H1 (cell line): ENCODE measurements around the gene SIK3. TPM values are rescaled to one million over a fixed set of nuclear protein-coding genes. Genes with fewer than 3 reads are reported as not detected.

Experiments used
- CTCF ChIA-PET: fragments of 300-600 bp; sonication (Branson Sonifier 250); formaldehyde crosslinking; loops from one replicate; lab custom pipeline; 2021; ENCODE audit not compliant: partially characterized antibody; lab: Charles Lee
- POLR2A ChIA-PET: fragments of 300-600 bp; sonication (Branson Sonifier 250); formaldehyde crosslinking; loops from one replicate; lab custom pipeline; 2021; ENCODE audit warnings: inconsistent platforms; ENCODE audit not compliant: partially characterized antibody; lab: Charles Lee
- DNase-seq, 2 experiments: peaks; one replicate each; pipeline versions ENCODE4 v3.0.0 to v3.0.0-alpha.2; 2010 to 2022; ENCODE audit warnings: low spot score in 2 of 2, low read depth in 1 of 2, mixed read lengths in 1 of 2
- FAIRE-seq: peaks from 2 replicates; lab custom pipeline; 2011; peaks lifted over from hg19 to GRCh38; lab: Jason Lieb, UNC
- H2AFZ ChIP-seq: 2 replicates; pipeline ENCODE4 v1.8.1; 2012; ENCODE audit warnings: low read length, inconsistent platforms
- H2AK5ac ChIP-seq: 2 replicates; pipeline ENCODE4 v1.6.1; 2013; ENCODE audit warnings: low read depth, low read length
- H2BK120ac ChIP-seq: replicated peaks from 2 replicates; pipeline ENCODE3; 2013; ENCODE audit warnings: low read depth, low read length, inconsistent platforms
- H2BK12ac ChIP-seq: 2 replicates; pipeline ENCODE4 v1.6.1; 2013; ENCODE audit warnings: low read depth, low read length
- H2BK15ac ChIP-seq: 2 replicates; pipeline ENCODE4 v1.6.1; 2013; ENCODE audit warnings: low read length
- H2BK20ac ChIP-seq: 2 replicates; pipeline ENCODE4 v1.6.1; 2013; ENCODE audit warnings: low read length
- H2BK5ac ChIP-seq: 2 replicates; pipeline ENCODE4 v1.6.1; 2013; ENCODE audit warnings: low read depth, low read length
- H3K14ac ChIP-seq: 2 replicates; pipeline ENCODE4 v1.6.1; 2013; ENCODE audit warnings: inconsistent platforms; ENCODE audit not compliant: insufficient read length
- H3K18ac ChIP-seq: 2 replicates; pipeline ENCODE4 v1.6.1; 2013; ENCODE audit warnings: low read length; ENCODE audit errors: extremely low read depth
- H3K23ac ChIP-seq: 2 replicates; pipeline ENCODE4 v1.6.1; 2013; ENCODE audit warnings: inconsistent platforms; ENCODE audit not compliant: insufficient read length
- H3K23me2 ChIP-seq: 2 replicates; pipeline ENCODE4 v1.6.1; 2013; ENCODE audit warnings: low read depth, low read length
- H3K27ac ChIP-seq: 2 replicates; pipeline ENCODE4 v1.6.1; 2011; ENCODE audit warnings: low read depth, low read length, inconsistent platforms
- H3K27me3 ChIP-seq, 4 experiments: replicated peaks in 1 of 4; 1 replicate in 1 of 4; 2 replicates in 3 of 4; pipeline versions ENCODE4 v1.6.1 to v1.8.1; 2011 to 2013; ENCODE audit warnings: low read length in 3 of 4, mild to moderate bottlenecking in 3 of 4, inconsistent platforms in 2 of 4, mixed read lengths in 2 of 4, moderate library complexity in 1 of 4; ENCODE audit not compliant: control insufficient read depth in 3 of 4, insufficient read depth in 3 of 4; ENCODE audit errors: extremely low read depth in 1 of 4
- H3K36me3 ChIP-seq, 4 experiments: 2 replicates each; pipeline versions ENCODE4 v1.6.1 to v1.8.1; 2011 to 2013; ENCODE audit warnings: mild to moderate bottlenecking in 4 of 4, low read length in 3 of 4, moderate library complexity in 2 of 4, control low read depth in 1 of 4, inconsistent platforms in 1 of 4; ENCODE audit not compliant: insufficient read depth in 4 of 4, control insufficient read depth in 2 of 4
- H3K4ac ChIP-seq: replicated peaks from 2 replicates; pipeline ENCODE3; 2013; ENCODE audit warnings: low read length, low read depth, mixed read lengths, inconsistent platforms; ENCODE audit not compliant: insufficient read length
- H3K4me1 ChIP-seq, 4 experiments: replicated peaks in 1 of 4; 1 replicate in 1 of 4; 2 replicates in 3 of 4; pipeline versions ENCODE4 v1.6.1 to v1.8.1; 2011 to 2013; ENCODE audit warnings: low read length in 3 of 4, inconsistent platforms in 2 of 4, mixed read lengths in 1 of 4; ENCODE audit not compliant: insufficient read depth in 4 of 4, control insufficient read depth in 3 of 4
- H3K4me2 ChIP-seq, 2 experiments: 2 replicates each; pipeline versions ENCODE4 v1.6.1 to v1.8.1; 2011 to 2013; ENCODE audit warnings: low read depth in 2 of 2, low read length in 2 of 2, control low read depth in 1 of 2, inconsistent platforms in 1 of 2, mild to moderate bottlenecking in 1 of 2; ENCODE audit not compliant: insufficient read depth in 1 of 2
- H3K4me3 ChIP-seq, 4 experiments: fragments of 200-600, 300-600 bp in 1 of 4; sonication (generic), shearing (Covaris generic), sonication (Bioruptor Twin) in 1 of 4; 2 replicates each; pipeline versions ENCODE4 v1.5.1 to v1.8.1; 2011 to 2016; ENCODE audit warnings: low read length in 4 of 4, low read depth in 3 of 4, control low read depth in 2 of 4, inconsistent platforms in 2 of 4, mild to moderate bottlenecking in 2 of 4, mixed read lengths in 1 of 4, moderate library complexity in 1 of 4; ENCODE audit not compliant: insufficient read depth in 2 of 4; ENCODE audit errors: extremely low read depth in 1 of 4
- H3K56ac ChIP-seq: replicated peaks from 2 replicates; pipeline ENCODE3; 2013; ENCODE audit warnings: low read depth, mild to moderate bottlenecking, mixed read lengths, low read length, inconsistent platforms; ENCODE audit not compliant: insufficient read length
- H3K79me1 ChIP-seq: 2 replicates; pipeline ENCODE4 v1.6.1; 2013; ENCODE audit warnings: low read depth, low read length, control low read depth
- H3K79me2 ChIP-seq, 2 experiments: 2 replicates each; pipeline versions ENCODE4 v1.6.1 to v1.8.1; 2012 to 2013; ENCODE audit warnings: low read length in 2 of 2, mild to moderate bottlenecking in 2 of 2, inconsistent platforms in 1 of 2; ENCODE audit not compliant: insufficient read depth in 2 of 2, control insufficient read depth in 1 of 2
- H3K9ac ChIP-seq, 4 experiments: replicated peaks in 1 of 4; 1 replicate in 1 of 4; 2 replicates in 3 of 4; pipeline versions ENCODE4 v1.6.1 to v1.8.1; 2011 to 2013; ENCODE audit warnings: low read depth in 3 of 4, low read length in 3 of 4, control low read depth in 2 of 4, mild to moderate bottlenecking in 2 of 4, moderate library complexity in 2 of 4, inconsistent platforms in 1 of 4; ENCODE audit errors: extremely low read depth in 1 of 4
- H3K9me3 ChIP-seq, 2 experiments: 2 replicates each; pipeline versions ENCODE4 v1.6.1 to v1.8.1; 2012 to 2013; ENCODE audit warnings: mild to moderate bottlenecking in 2 of 2, moderate library complexity in 2 of 2, control low read depth in 1 of 2, inconsistent platforms in 1 of 2, low read depth in 1 of 2, low read length in 1 of 2, mixed read lengths in 1 of 2; ENCODE audit not compliant: insufficient read depth in 2 of 2
- H4K20me1 ChIP-seq, 2 experiments: replicated peaks in 1 of 2; 2 replicates each; pipeline versions ENCODE3 to v1.8.1; 2011 to 2013; ENCODE audit warnings: inconsistent platforms in 2 of 2, low read length in 2 of 2, mild to moderate bottlenecking in 1 of 2; ENCODE audit not compliant: insufficient read depth in 2 of 2, control insufficient read depth in 1 of 2
- H4K5ac ChIP-seq: 2 replicates; pipeline ENCODE4 v1.6.1; 2013; ENCODE audit warnings: low read length, low read depth, mixed read lengths, inconsistent platforms; ENCODE audit not compliant: insufficient read length
- H4K8ac ChIP-seq: 2 replicates; pipeline ENCODE4 v1.8.0; 2013; ENCODE audit warnings: mild to moderate bottlenecking, moderate library complexity, low read length, inconsistent platforms; ENCODE audit not compliant: insufficient read depth; ENCODE audit errors: extremely low read depth
- H4K91ac ChIP-seq: replicated peaks from 2 replicates; pipeline ENCODE3; 2013; ENCODE audit warnings: low read length, mixed read lengths, inconsistent platforms; ENCODE audit not compliant: insufficient read length
- HDAC2 ChIP-seq, 2 experiments: fragments of 300-600 bp in 1 of 2; sonication (generic) in 1 of 2; IDR thresholded peaks; 2 replicates each; pipeline ENCODE4 v1.6.1; 2011 to 2012; ENCODE audit warnings: low read depth in 2 of 2, low read length in 2 of 2, mild to moderate bottlenecking in 2 of 2, moderate library complexity in 2 of 2, borderline replicate concordance in 1 of 2, inconsistent platforms in 1 of 2
- HDAC6 ChIP-seq: IDR thresholded peaks from one replicate; pipeline ENCODE4 v1.7.1; 2012; ENCODE audit warnings: low read depth, mild to moderate bottlenecking, inconsistent platforms, low read length, moderate library complexity
- NANOG ChIP-seq: IDR thresholded peaks from 2 replicates; pipeline ENCODE4 v1.6.1; 2011; ENCODE audit warnings: low read length, low read depth, mild to moderate bottlenecking, inconsistent platforms; ENCODE audit not compliant: insufficient read depth, poor library complexity, severe bottlenecking
- PHF8 ChIP-seq: fragments of 200-600 bp; sonication (generic); conservative IDR thresholded peaks from 2 replicates; pipeline ENCODE4 v1.7.1; 2012; ENCODE audit warnings: low read depth, mild to moderate bottlenecking, inconsistent platforms, low read length, moderate library complexity
- TAF7 ChIP-seq: optimal IDR thresholded peaks from 2 replicates; pipeline ENCODE3; 2011; ENCODE audit warnings: low read depth, mild to moderate bottlenecking, inconsistent platforms, low read length, moderate library complexity, borderline replicate concordance
- TCF12 ChIP-seq: IDR thresholded peaks from 2 replicates; pipeline ENCODE4 v1.6.1; 2011; ENCODE audit warnings: low read depth, mild to moderate bottlenecking, low read length
- WGBS, 2 experiments: shearing (Covaris generic) in 1 of 2; methylation state at CpG; one replicate each; pipeline versions ENCODE4 v1.1.6 to v1.1.7; 2013 to 2015; ENCODE audit warnings: low lambda C conversion rate in 2 of 2, mixed read lengths in 2 of 2, inconsistent platforms in 1 of 2, low coverage in 1 of 2, missing lambda C conversion rate in 1 of 2; ENCODE audit not compliant: insufficient replicate concordance in 2 of 2, insufficient coverage in 1 of 2, insufficient read length in 1 of 2; ENCODE audit errors: extremely low coverage in 1 of 2, missing lambda C conversion rate in 1 of 2; 5-methylcytosine and 5-hydroxymethylcytosine counted together
- polyA plus RNA-seq, 7 experiments: library from polyadenylated mRNA; depleted of rRNA in 3 of 7; stranded (reverse) in 5 of 7; unstranded in 2 of 7; fragments of >200 nt in 5 of 7; fragments of 200-250 nt in 2 of 7; gene quantifications; 1 replicate in 5 of 7; 2 replicates in 1 of 7; 4 replicates in 1 of 7; pipeline versions ENCODE4 v1.2.1 to v1.2.3, GENCODE V29; 2011 to 2013; ENCODE audit warnings: missing spikeins in 2 of 7, mixed read lengths in 2 of 7
- total RNA-seq: library from RNA; stranded (reverse); fragmentation: NEBNext Ultra II Directional; extraction: Animal tissue kit (Norgen Biotek cat#: 25700); gene quantifications from 2 replicates; pipeline ENCODE4 v1.2.1, GENCODE V29; 2021
- TF ChIP-seq, protein P1 (sequence below): IDR thresholded peaks from 2 replicates; pipeline ENCODE4 v1.6.1; 2012; ENCODE audit warnings: low read length, inconsistent platforms

The SIK3 gene
- total and polyA plus RNA-seq, 2 of the 8 experiments (the other 6 are each of a cell fraction or from before 2014, with no cell fraction given) = 19.9 to 32.1 TPM

DNA sequence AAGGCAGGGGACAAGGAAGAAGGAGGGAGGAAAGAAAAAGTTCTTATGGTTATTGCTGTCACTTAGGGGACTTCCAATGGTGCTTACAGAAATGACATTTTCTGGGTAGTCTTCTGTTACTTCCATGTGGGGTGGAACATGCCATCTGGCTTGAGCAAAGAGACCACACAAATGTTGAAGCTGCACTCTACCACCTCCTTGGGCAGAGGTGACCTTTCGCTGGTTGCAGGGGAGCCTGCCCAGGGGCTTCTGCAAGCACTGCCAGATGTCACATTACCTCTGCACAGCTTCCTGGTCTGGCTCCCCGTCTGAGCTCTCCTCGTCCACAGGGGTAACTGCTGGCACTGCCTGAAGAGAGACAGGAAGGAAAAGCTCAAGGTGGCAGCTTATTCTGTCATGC, 228.2 kb downstream of the SIK3 start:
- TF ChIP-seq HDAC2 (IDR thresholded peaks at IDR 0.05; ENCODE audit: borderline replicate concordance in 1 of 2, low read depth in 2 of 2, low read length in 2 of 2) (no peak), NANOG (no peak), PHF8 (no peak), HDAC6 (no peak), TCF12 (no peak), TAF7 (no peak)
- TF ChIP-seq, protein P1, sequence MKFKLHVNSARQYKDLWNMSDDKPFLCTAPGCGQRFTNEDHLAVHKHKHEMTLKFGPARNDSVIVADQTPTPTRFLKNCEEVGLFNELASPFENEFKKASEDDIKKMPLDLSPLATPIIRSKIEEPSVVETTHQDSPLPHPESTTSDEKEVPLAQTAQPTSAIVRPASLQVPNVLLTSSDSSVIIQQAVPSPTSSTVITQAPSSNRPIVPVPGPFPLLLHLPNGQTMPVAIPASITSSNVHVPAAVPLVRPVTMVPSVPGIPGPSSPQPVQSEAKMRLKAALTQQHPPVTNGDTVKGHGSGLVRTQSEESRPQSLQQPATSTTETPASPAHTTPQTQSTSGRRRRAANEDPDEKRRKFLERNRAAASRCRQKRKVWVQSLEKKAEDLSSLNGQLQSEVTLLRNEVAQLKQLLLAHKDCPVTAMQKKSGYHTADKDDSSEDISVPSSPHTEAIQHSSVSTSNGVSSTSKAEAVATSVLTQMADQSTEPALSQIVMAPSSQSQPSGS = no peak
- TF ChIP-seq, all 59 proteins: peak for 0
- no peak overlapping the region for H3K23ac ChIP-seq
- H2AK5ac ChIP-seq = no peak overlapping the region
- no peak overlapping the region for H3K4me2 ChIP-seq
- H3K27me3 ChIP-seq = no peaks in the 10 kb centered on the region
- no peak overlapping the region for H4K91ac ChIP-seq
- no peak overlapping the region for H4K5ac ChIP-seq
- H3K27ac ChIP-seq = no peak overlapping the region
- no peaks in the 10 kb centered on the region for H4K20me1 ChIP-seq
- POLR2A ChIA-PET = interaction anchor here (0.5 kb wide), 1 partner anchor 10 kb away, joined by 3 read pairs; no protein-coding TSS in a partner anchor
- H4K8ac ChIP-seq = no peak overlapping the region
- no peak for DNase-seq
- no peak for FAIRE-seq
- no peaks in the 10 kb centered on the region for H3K79me1 ChIP-seq
- no peak overlapping the region for H3K9ac ChIP-seq
- no peak overlapping the region for H2BK5ac ChIP-seq
- H3K18ac ChIP-seq = no peak overlapping the region
- no peak overlapping the region for H3K4ac ChIP-seq
- peaks cover 0 to 50% (median 39%) of the 10 kb centered on the region in 4 experiments; a peak in 7 of 8 replicates for H3K36me3 ChIP-seq
- no peak overlapping the region for H2BK20ac ChIP-seq
- WGBS, 2 experiments = 72% methylated on average over 3 of the region's 3 CpGs; no CpG with 5 or more reads in 1 of the 2 experiments
- no peaks in the 10 kb centered on the region for H3K9me3 ChIP-seq
- no peak overlapping the region for H3K14ac ChIP-seq
- no peaks in the 10 kb centered on the region for H3K79me2 ChIP-seq
- no peaks in the 10 kb centered on the region for H3K23me2 ChIP-seq
- H2BK15ac ChIP-seq = no peak overlapping the region
- no peak overlapping the region for H2BK120ac ChIP-seq
- no peaks in the 10 kb centered on the region for H3K4me1 ChIP-seq
- CTCF ChIA-PET = interaction anchor here (0.8 to 6.2 kb wide), 5 partner anchors 9 to 240 kb away, joined by 3 to 37 read pairs (median 4); no protein-coding TSS in a partner anchor
- no peak overlapping the region for H2AFZ ChIP-seq
- no peak overlapping the region for H3K4me3 ChIP-seq
- no peak overlapping the region for H2BK12ac ChIP-seq
- no peak overlapping the region for H3K56ac ChIP-seq
